H1 (cell line): ENCODE measurements around the gene KIF21A. TPM values are rescaled to one million over a fixed set of nuclear protein-coding genes. Genes with fewer than 3 reads are reported as not detected.

ENCODE experiments used
- CTCF ChIA-PET: fragments of 300-600 bp; sonication (Branson Sonifier 250); formaldehyde crosslinking; loops from one replicate; lab custom pipeline; 2021; ENCODE audit not compliant: partially characterized antibody; lab: Charles Lee
- POLR2A ChIA-PET: fragments of 300-600 bp; sonication (Branson Sonifier 250); formaldehyde crosslinking; loops from one replicate; lab custom pipeline; 2021; ENCODE audit warnings: inconsistent platforms; ENCODE audit not compliant: partially characterized antibody; lab: Charles Lee
- DNase-seq, 2 experiments: peaks; one replicate each; pipeline versions ENCODE4 v3.0.0 to v3.0.0-alpha.2; 2010 to 2022; ENCODE audit warnings: low spot score in 2 of 2, low read depth in 1 of 2, mixed read lengths in 1 of 2
- FAIRE-seq: peaks from 2 replicates; lab custom pipeline; 2011; peaks lifted over from hg19 to GRCh38; lab: Jason Lieb, UNC
- H2AFZ ChIP-seq: 2 replicates; pipeline ENCODE4 v1.8.1; 2012; ENCODE audit warnings: low read length, inconsistent platforms
- H2AK5ac ChIP-seq: 2 replicates; pipeline ENCODE4 v1.6.1; 2013; ENCODE audit warnings: low read depth, low read length
- H2BK120ac ChIP-seq: replicated peaks from 2 replicates; pipeline ENCODE3; 2013; ENCODE audit warnings: low read depth, low read length, inconsistent platforms
- H2BK12ac ChIP-seq: 2 replicates; pipeline ENCODE4 v1.6.1; 2013; ENCODE audit warnings: low read depth, low read length
- H2BK15ac ChIP-seq: 2 replicates; pipeline ENCODE4 v1.6.1; 2013; ENCODE audit warnings: low read length
- H2BK20ac ChIP-seq: 2 replicates; pipeline ENCODE4 v1.6.1; 2013; ENCODE audit warnings: low read length
- H2BK5ac ChIP-seq: 2 replicates; pipeline ENCODE4 v1.6.1; 2013; ENCODE audit warnings: low read depth, low read length
- H3K14ac ChIP-seq: 2 replicates; pipeline ENCODE4 v1.6.1; 2013; ENCODE audit warnings: inconsistent platforms; ENCODE audit not compliant: insufficient read length
- H3K18ac ChIP-seq: 2 replicates; pipeline ENCODE4 v1.6.1; 2013; ENCODE audit warnings: low read length; ENCODE audit errors: extremely low read depth
- H3K23ac ChIP-seq: 2 replicates; pipeline ENCODE4 v1.6.1; 2013; ENCODE audit warnings: inconsistent platforms; ENCODE audit not compliant: insufficient read length
- H3K23me2 ChIP-seq: 2 replicates; pipeline ENCODE4 v1.6.1; 2013; ENCODE audit warnings: low read depth, low read length
- H3K27ac ChIP-seq: 2 replicates; pipeline ENCODE4 v1.6.1; 2011; ENCODE audit warnings: low read depth, low read length, inconsistent platforms
- H3K27me3 ChIP-seq, 4 experiments: replicated peaks in 1 of 4; 1 replicate in 1 of 4; 2 replicates in 3 of 4; pipeline versions ENCODE4 v1.6.1 to v1.8.1; 2011 to 2013; ENCODE audit warnings: low read length in 3 of 4, mild to moderate bottlenecking in 3 of 4, inconsistent platforms in 2 of 4, mixed read lengths in 2 of 4, moderate library complexity in 1 of 4; ENCODE audit not compliant: control insufficient read depth in 3 of 4, insufficient read depth in 3 of 4; ENCODE audit errors: extremely low read depth in 1 of 4
- H3K36me3 ChIP-seq, 4 experiments: 2 replicates each; pipeline versions ENCODE4 v1.6.1 to v1.8.1; 2011 to 2013; ENCODE audit warnings: mild to moderate bottlenecking in 4 of 4, low read length in 3 of 4, moderate library complexity in 2 of 4, control low read depth in 1 of 4, inconsistent platforms in 1 of 4; ENCODE audit not compliant: insufficient read depth in 4 of 4, control insufficient read depth in 2 of 4
- H3K4ac ChIP-seq: replicated peaks from 2 replicates; pipeline ENCODE3; 2013; ENCODE audit warnings: low read length, low read depth, mixed read lengths, inconsistent platforms; ENCODE audit not compliant: insufficient read length
- H3K4me1 ChIP-seq, 4 experiments: replicated peaks in 1 of 4; 1 replicate in 1 of 4; 2 replicates in 3 of 4; pipeline versions ENCODE4 v1.6.1 to v1.8.1; 2011 to 2013; ENCODE audit warnings: low read length in 3 of 4, inconsistent platforms in 2 of 4, mixed read lengths in 1 of 4; ENCODE audit not compliant: insufficient read depth in 4 of 4, control insufficient read depth in 3 of 4
- H3K4me2 ChIP-seq, 2 experiments: 2 replicates each; pipeline versions ENCODE4 v1.6.1 to v1.8.1; 2011 to 2013; ENCODE audit warnings: low read depth in 2 of 2, low read length in 2 of 2, control low read depth in 1 of 2, inconsistent platforms in 1 of 2, mild to moderate bottlenecking in 1 of 2; ENCODE audit not compliant: insufficient read depth in 1 of 2
- H3K4me3 ChIP-seq, 4 experiments: fragments of 200-600, 300-600 bp in 1 of 4; sonication (generic), shearing (Covaris generic), sonication (Bioruptor Twin) in 1 of 4; 2 replicates each; pipeline versions ENCODE4 v1.5.1 to v1.8.1; 2011 to 2016; ENCODE audit warnings: low read length in 4 of 4, low read depth in 3 of 4, control low read depth in 2 of 4, inconsistent platforms in 2 of 4, mild to moderate bottlenecking in 2 of 4, mixed read lengths in 1 of 4, moderate library complexity in 1 of 4; ENCODE audit not compliant: insufficient read depth in 2 of 4; ENCODE audit errors: extremely low read depth in 1 of 4
- H3K56ac ChIP-seq: replicated peaks from 2 replicates; pipeline ENCODE3; 2013; ENCODE audit warnings: low read depth, mild to moderate bottlenecking, mixed read lengths, low read length, inconsistent platforms; ENCODE audit not compliant: insufficient read length
- H3K79me1 ChIP-seq: 2 replicates; pipeline ENCODE4 v1.6.1; 2013; ENCODE audit warnings: low read depth, low read length, control low read depth
- H3K79me2 ChIP-seq, 2 experiments: 2 replicates each; pipeline versions ENCODE4 v1.6.1 to v1.8.1; 2012 to 2013; ENCODE audit warnings: low read length in 2 of 2, mild to moderate bottlenecking in 2 of 2, inconsistent platforms in 1 of 2; ENCODE audit not compliant: insufficient read depth in 2 of 2, control insufficient read depth in 1 of 2
- H3K9ac ChIP-seq, 4 experiments: replicated peaks in 1 of 4; 1 replicate in 1 of 4; 2 replicates in 3 of 4; pipeline versions ENCODE4 v1.6.1 to v1.8.1; 2011 to 2013; ENCODE audit warnings: low read depth in 3 of 4, low read length in 3 of 4, control low read depth in 2 of 4, mild to moderate bottlenecking in 2 of 4, moderate library complexity in 2 of 4, inconsistent platforms in 1 of 4; ENCODE audit errors: extremely low read depth in 1 of 4
- H3K9me3 ChIP-seq, 2 experiments: 2 replicates each; pipeline versions ENCODE4 v1.6.1 to v1.8.1; 2012 to 2013; ENCODE audit warnings: mild to moderate bottlenecking in 2 of 2, moderate library complexity in 2 of 2, control low read depth in 1 of 2, inconsistent platforms in 1 of 2, low read depth in 1 of 2, low read length in 1 of 2, mixed read lengths in 1 of 2; ENCODE audit not compliant: insufficient read depth in 2 of 2
- H4K20me1 ChIP-seq, 2 experiments: replicated peaks in 1 of 2; 2 replicates each; pipeline versions ENCODE3 to v1.8.1; 2011 to 2013; ENCODE audit warnings: inconsistent platforms in 2 of 2, low read length in 2 of 2, mild to moderate bottlenecking in 1 of 2; ENCODE audit not compliant: insufficient read depth in 2 of 2, control insufficient read depth in 1 of 2
- H4K5ac ChIP-seq: 2 replicates; pipeline ENCODE4 v1.6.1; 2013; ENCODE audit warnings: low read length, low read depth, mixed read lengths, inconsistent platforms; ENCODE audit not compliant: insufficient read length
- H4K8ac ChIP-seq: 2 replicates; pipeline ENCODE4 v1.8.0; 2013; ENCODE audit warnings: mild to moderate bottlenecking, moderate library complexity, low read length, inconsistent platforms; ENCODE audit not compliant: insufficient read depth; ENCODE audit errors: extremely low read depth
- H4K91ac ChIP-seq: replicated peaks from 2 replicates; pipeline ENCODE3; 2013; ENCODE audit warnings: low read length, mixed read lengths, inconsistent platforms; ENCODE audit not compliant: insufficient read length
- ASH2L ChIP-seq: fragments of 200-600, 300-600 bp; sonication (generic); IDR thresholded peaks from one replicate; pipeline ENCODE4 v1.7.1; 2017; ENCODE audit warnings: low read length
- BCL11A ChIP-seq, 2 experiments: IDR thresholded peaks; one replicate each; pipeline ENCODE4 v1.6.1; 2011; ENCODE audit warnings: low read depth in 2 of 2, low read length in 2 of 2, mild to moderate bottlenecking in 2 of 2
- CBX5 ChIP-seq: fragments of 300-800, 300-1000 bp; sonication (generic); IDR thresholded peaks from 2 replicates; pipeline ENCODE4 v1.7.1; 2016; ENCODE audit warnings: antibody characterized with exemption, low read length, low read depth
- CEBPB ChIP-seq: IDR thresholded peaks from 2 replicates; pipeline ENCODE4 v1.6.1; 2012; ENCODE audit warnings: low read depth, low read length
- CHD2 ChIP-seq: IDR thresholded peaks from 2 replicates; pipeline ENCODE4 v1.6.1; 2012; ENCODE audit warnings: low read length, improper control_type of control experiment
- CREB1 ChIP-seq: IDR thresholded peaks from 2 replicates; pipeline ENCODE4 v1.6.1; 2012; ENCODE audit warnings: inconsistent platforms
- EGR1 ChIP-seq: IDR thresholded peaks from 2 replicates; pipeline ENCODE4 v1.6.1; 2011; ENCODE audit warnings: low read depth, low read length, borderline replicate concordance
- KDM1A ChIP-seq: fragments of 200-600, 300-600 bp; sonication (generic); IDR thresholded peaks from 2 replicates; pipeline ENCODE4 v1.7.1; 2016; ENCODE audit warnings: mild to moderate bottlenecking, low read length, borderline replicate concordance
- KDM4A ChIP-seq: IDR thresholded peaks from one replicate; pipeline ENCODE4 v1.7.1; 2012; ENCODE audit warnings: low read depth, mild to moderate bottlenecking, moderate library complexity, low read length, inconsistent platforms; ENCODE audit not compliant: severe bottlenecking
- NANOG ChIP-seq: IDR thresholded peaks from 2 replicates; pipeline ENCODE4 v1.6.1; 2011; ENCODE audit warnings: low read length, low read depth, mild to moderate bottlenecking, inconsistent platforms; ENCODE audit not compliant: insufficient read depth, poor library complexity, severe bottlenecking
- POU5F1 ChIP-seq: IDR thresholded peaks from 2 replicates; pipeline ENCODE4 v1.6.1; 2011; ENCODE audit warnings: low read depth, mild to moderate bottlenecking, low read length, moderate library complexity
- RBBP5 ChIP-seq: IDR thresholded peaks from 2 replicates; pipeline ENCODE4 v1.7.1; 2012; ENCODE audit warnings: low read depth, mild to moderate bottlenecking, inconsistent platforms, low read length, moderate library complexity, borderline replicate concordance
- SP2 ChIP-seq: IDR thresholded peaks from 2 replicates; pipeline ENCODE4 v1.6.1; 2012; ENCODE audit warnings: mild to moderate bottlenecking, low read length, inconsistent platforms
- TBP ChIP-seq: IDR thresholded peaks from 2 replicates; pipeline ENCODE4 v1.6.1; 2011; ENCODE audit warnings: low read depth, low read length, improper control_type of control experiment
- TEAD4 ChIP-seq: IDR thresholded peaks from 2 replicates; pipeline ENCODE4 v1.6.1; 2012; ENCODE audit warnings: low read depth, low read length, inconsistent platforms, mixed read lengths
- polyA plus RNA-seq, 7 experiments: library from polyadenylated mRNA; depleted of rRNA in 3 of 7; stranded (reverse) in 5 of 7; unstranded in 2 of 7; fragments of >200 nt in 5 of 7; fragments of 200-250 nt in 2 of 7; gene quantifications; 1 replicate in 5 of 7; 2 replicates in 1 of 7; 4 replicates in 1 of 7; pipeline versions ENCODE4 v1.2.1 to v1.2.3, GENCODE V29; 2011 to 2013; ENCODE audit warnings: missing spikeins in 2 of 7, mixed read lengths in 2 of 7
- total RNA-seq: library from RNA; stranded (reverse); fragmentation: NEBNext Ultra II Directional; extraction: Animal tissue kit (Norgen Biotek cat#: 25700); gene quantifications from 2 replicates; pipeline ENCODE4 v1.2.1, GENCODE V29; 2021
- TF ChIP-seq, protein P1 (sequence below): IDR thresholded peaks from 2 replicates; pipeline ENCODE4 v1.6.1; 2012; ENCODE audit warnings: inconsistent platforms

Gene KIF21A
- total and polyA plus RNA-seq, 2 of the 8 experiments (the other 6 are each of a cell fraction or from before 2014, with no cell fraction given), result 10.0 to 26.0 TPM

DNA sequence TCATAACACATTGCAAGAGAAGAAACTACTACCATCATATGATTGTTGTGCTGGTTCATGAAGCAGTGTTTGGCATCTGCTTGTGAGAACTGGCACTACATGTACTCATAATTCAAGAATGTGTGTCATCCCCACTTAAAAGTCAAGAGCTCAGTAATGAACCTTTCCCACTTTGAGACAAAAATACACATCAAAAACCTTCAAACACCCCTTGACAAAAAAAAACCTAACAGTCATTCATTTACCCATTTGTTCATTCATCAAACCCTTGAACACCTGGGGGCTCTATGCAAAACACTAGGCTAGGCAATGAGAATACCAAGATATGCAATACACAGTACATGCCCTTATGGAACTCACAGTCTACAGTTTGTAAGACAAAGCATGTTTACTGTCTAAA lies 40.0 kb downstream of the KIF21A start:
- POLR2A ChIA-PET, result no interaction called here
- no peak for FAIRE-seq
- TF ChIP-seq TBP, result no peak
- no peak for TF ChIP-seq EGR1
- TF ChIP-seq POU5F1, result no peak
- no peak for TF ChIP-seq KDM1A
- TF ChIP-seq CHD2, result no peak
- TF ChIP-seq ASH2L, result no peak
- TF ChIP-seq SP2, result no peak
- no peak for TF ChIP-seq CREB1
- TF ChIP-seq, protein P1, sequence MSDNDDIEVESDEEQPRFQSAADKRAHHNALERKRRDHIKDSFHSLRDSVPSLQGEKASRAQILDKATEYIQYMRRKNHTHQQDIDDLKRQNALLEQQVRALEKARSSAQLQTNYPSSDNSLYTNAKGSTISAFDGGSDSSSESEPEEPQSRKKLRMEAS, result no peak
- no peak for TF ChIP-seq TEAD4
- no peak for TF ChIP-seq KDM4A
- no peak for TF ChIP-seq CEBPB
- TF ChIP-seq NANOG, result no peak
- no peak for TF ChIP-seq BCL11A (IDR thresholded peaks at IDR 0.05; ENCODE audit: low read depth in 2 of 2, low read length in 2 of 2)
- TF ChIP-seq CBX5, result no peak
- no peak for TF ChIP-seq RBBP5

More for the DNA sequence above, 40.0 kb downstream of the KIF21A start:
- H4K91ac ChIP-seq, result no peak overlapping the region
- H2BK15ac ChIP-seq, result no peak overlapping the region
- no peaks in the 10 kb centered on the region for H3K23me2 ChIP-seq
- no peak overlapping the region for H3K23ac ChIP-seq
- no peak overlapping the region for H3K4me3 ChIP-seq
- no peak overlapping the region for H2BK120ac ChIP-seq
- no peak overlapping the region for H3K4me2 ChIP-seq
- H2AFZ ChIP-seq, result no peak overlapping the region
- H3K56ac ChIP-seq, result no peak overlapping the region
- H4K8ac ChIP-seq, result no peak overlapping the region
- no peaks in the 10 kb centered on the region for H3K9me3 ChIP-seq
- H3K14ac ChIP-seq, result no peak overlapping the region
- H3K79me2 ChIP-seq, result peaks cover 0 to 20% of the 10 kb centered on the region in 2 experiments; a peak in 2 of 4 replicates
- no peak overlapping the region for H3K9ac ChIP-seq
- H2BK20ac ChIP-seq, result no peak overlapping the region
- no peak overlapping the region for H2AK5ac ChIP-seq
- CTCF ChIA-PET, result interaction anchor here (1.0 to 1.6 kb wide), 2 partner anchors 11 to 39 kb away, joined by 3 to 5 read pairs; no protein-coding TSS in a partner anchor
- H4K5ac ChIP-seq, result no peak overlapping the region
- DNase-seq, result no peak
- no peak overlapping the region for H3K18ac ChIP-seq
- no peaks in the 10 kb centered on the region for H4K20me1 ChIP-seq
- no peak overlapping the region for H3K4ac ChIP-seq
- no peaks in the 10 kb centered on the region for H3K36me3 ChIP-seq
- no peak overlapping the region for H2BK5ac ChIP-seq
- no peak overlapping the region for H3K27ac ChIP-seq
- no peak overlapping the region for H2BK12ac ChIP-seq
- no peaks in the 10 kb centered on the region for H3K27me3 ChIP-seq
- H3K4me1 ChIP-seq, result peaks cover 0 to 4% (median 2%) of the 10 kb centered on the region in 4 experiments; a peak in 3 of 7 replicates
- H3K79me1 ChIP-seq, result no peaks in the 10 kb centered on the region
